Uterus (tissue), 4 donors: ENCODE results near the gene CTPS2. TPM values are rescaled to one million over a fixed set of nuclear protein-coding genes. Genes with fewer than 3 reads are reported as not detected.

Experiments
- DNase-seq, 2 donors: peaks; one replicate each; pipeline ENCODE4 v3.0.0-alpha.2; 2019 to 2020
- H3K27ac ChIP-seq, 2 donors: fragments of 200-600 bp; sonication (generic); 1 replicate in 1 of 2; 2 replicates in 1 of 2; pipeline ENCODE4 v1.5.1; 2016 to 2018
- H3K27me3 ChIP-seq, 2 donors: fragments of 200-600 bp; sonication (generic); one replicate each; pipeline ENCODE4 v1.5.1; 2018 to 2019; ENCODE audit warnings: control low read depth in 1 of 2
- H3K36me3 ChIP-seq, 2 donors: fragments of 200-600 bp; sonication (generic); one replicate each; pipeline ENCODE4 v1.5.1; 2019; ENCODE audit warnings: control low read depth in 1 of 2
- H3K4me1 ChIP-seq, 2 donors: fragments of 200-600 bp; sonication (generic); one replicate each; pipeline ENCODE4 v1.5.1; 2018 to 2019; ENCODE audit warnings: control low read depth in 1 of 2
- H3K4me3 ChIP-seq, 2 donors: fragments of 200-600 bp; sonication (generic); 1 replicate in 1 of 2; 2 replicates in 1 of 2; pipeline ENCODE4 v1.5.1; 2018 to 2019; ENCODE audit warnings: mild to moderate bottlenecking in 1 of 2
- H3K9me3 ChIP-seq, 2 donors: fragments of 200-600 bp; sonication (generic); one replicate each; pipeline ENCODE4 v1.5.1; 2019; ENCODE audit warnings: control low read depth in 1 of 2
- CTCF ChIP-seq, 4 experiments: fragments of 200-600 bp in 2 of 4; fragments of 450-650 bp in 2 of 4; sonication (generic) in 2 of 4; IDR thresholded peaks; one replicate each; pipeline ENCODE4 v1.5.1; 2016 to 2019; ENCODE audit warnings: antibody characterized with exemption in 4 of 4, mild to moderate bottlenecking in 2 of 4, moderate library complexity in 1 of 4
- POLR2A ChIP-seq, 2 donors: fragments of 450-650 bp; IDR thresholded peaks; one replicate each; pipeline ENCODE4 v1.6.1; 2016; ENCODE audit warnings: antibody characterized with exemption in 2 of 2, mild to moderate bottlenecking in 1 of 2, moderate library complexity in 1 of 2
- intact Hi-C: fragments of 100-400 bp; cut with DNase I; formaldehyde crosslinking; loops from one replicate; pipeline ENCODE4 v1.15.1; 2023; ENCODE audit warnings: low total_unique reads
- total RNA-seq, 4 donors: library from RNA; depleted of rRNA in 3 of 4; stranded (reverse); fragments of >200 nt in 3 of 4; gene quantifications; one replicate each; pipeline versions ENCODE4 v1.1.0 to v1.2.4, GENCODE V29; 2014 to 2023
- donor health status: DM: yes; HTN: yes; CAD: no.

Gene CTPS2
- total RNA-seq, 4 donors from 2014 or later, result 7.1 to 48.9 (median 14.8) TPM

DNA sequence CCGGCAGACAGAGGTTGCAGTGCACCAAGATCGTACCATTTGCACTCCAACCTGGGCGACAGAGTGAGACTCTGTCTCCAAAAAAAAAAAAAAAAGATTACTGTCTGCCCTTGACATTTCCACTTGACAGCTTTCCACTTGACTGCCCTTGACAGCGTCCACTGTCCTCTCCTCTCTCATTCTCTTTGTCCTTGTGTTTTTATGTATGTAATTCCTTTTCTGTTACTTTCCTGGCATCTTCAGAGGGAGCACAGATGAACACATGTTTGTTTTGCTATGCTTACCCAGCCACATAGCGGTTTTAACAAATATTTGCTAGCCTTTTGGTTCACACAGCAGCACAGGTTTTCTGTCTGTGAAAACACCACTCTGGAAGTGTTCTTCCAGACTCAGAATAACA is 33.2 kb upstream of the CTPS2 start:
- TF ChIP-seq CTCF (IDR thresholded peaks at IDR 0.05), result no peak
- TF ChIP-seq POLR2A (IDR thresholded peaks at IDR 0.05), result no peak
- H3K36me3 ChIP-seq, result no peaks in the 10 kb centered on the region
- H3K27me3 ChIP-seq, result no peaks in the 10 kb centered on the region

DNA sequence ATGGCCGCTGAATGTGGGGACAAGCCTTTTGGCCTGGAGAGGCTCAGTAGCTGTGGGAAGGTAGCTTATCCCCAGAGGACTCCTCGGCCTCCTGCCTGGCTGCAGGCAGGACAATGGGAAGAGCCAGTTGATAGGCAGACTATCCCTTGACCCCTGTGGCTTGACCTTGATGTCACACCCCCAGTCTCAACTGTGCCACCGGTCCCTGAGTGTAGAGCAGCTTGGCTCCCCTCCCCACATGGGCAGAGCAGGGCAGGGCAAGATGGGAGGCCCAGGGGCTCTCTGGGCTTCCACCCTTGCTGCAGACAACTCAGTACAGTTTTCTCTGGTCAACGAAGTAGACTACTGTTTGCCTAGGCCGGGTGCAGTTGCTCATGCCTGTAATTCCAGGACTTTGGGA is 32.6 kb upstream of the CTPS2 start:
- Histone ChIP-seq H3K27me3 (no peaks in the 10 kb centered on the region), H3K4me1 (no peaks in the 10 kb centered on the region), H3K36me3 (no peaks in the 10 kb centered on the region), H3K9me3 (no peaks in the 10 kb centered on the region), H3K27ac (no peak overlapping the region), H3K4me3 (no peak overlapping the region)
- no peak for TF ChIP-seq CTCF (IDR thresholded peaks at IDR 0.05)
- no peak for TF ChIP-seq POLR2A (IDR thresholded peaks at IDR 0.05)
- no peak for DNase-seq
- intact Hi-C loops, result no loop called here

More for the DNA sequence above, 33.2 kb upstream of the CTPS2 start:
- no peak for DNase-seq
- H3K4me1 ChIP-seq, result no peaks in the 10 kb centered on the region
- H3K4me3 ChIP-seq, result no peak overlapping the region
- H3K27ac ChIP-seq, result no peak overlapping the region
- no peaks in the 10 kb centered on the region for H3K9me3 ChIP-seq
- intact Hi-C loops, result no loop called here

GRCh38 chrX:16743604-16744325 is 31.3 kb upstream of the CTPS2 start:
- H3K9me3 ChIP-seq, result no peaks in the 10 kb centered on the region
- no peak overlapping the region for H3K4me3 ChIP-seq
- no peak for DNase-seq
- H3K27me3 ChIP-seq, result no peaks in the 10 kb centered on the region
- TF ChIP-seq CTCF (IDR thresholded peaks at IDR 0.05), result no peak
- no peak for TF ChIP-seq POLR2A (IDR thresholded peaks at IDR 0.05)
- H3K4me1 ChIP-seq, result no peaks in the 10 kb centered on the region
- intact Hi-C loops, result no loop called here
- H3K36me3 ChIP-seq, result no peaks in the 10 kb centered on the region
- no peak overlapping the region for H3K27ac ChIP-seq

DNA sequence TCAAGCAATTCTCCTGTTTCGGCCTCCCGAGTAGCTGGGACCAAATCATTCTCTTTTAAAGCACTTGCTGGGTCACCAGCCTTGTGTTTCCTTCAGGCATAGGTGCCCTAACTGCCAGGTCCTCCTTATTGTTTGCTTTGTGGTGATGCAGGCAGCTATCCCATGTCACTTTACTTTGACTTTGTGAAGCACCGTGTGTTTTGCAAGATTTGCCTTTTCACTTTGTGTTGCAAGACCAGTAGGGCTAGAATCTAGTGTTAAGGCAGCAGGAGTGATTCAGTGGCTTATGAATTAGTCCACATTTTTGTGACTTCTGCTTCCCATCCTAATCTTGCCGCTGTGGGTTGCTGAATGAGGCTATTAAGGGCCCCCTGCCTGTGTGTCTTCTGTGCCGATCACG is 27.1 kb upstream of the CTPS2 start:
- Histone ChIP-seq H3K4me1 (no peaks in the 10 kb centered on the region), H3K4me3 (no peak overlapping the region), H3K27ac (no peak overlapping the region), H3K27me3 (no peaks in the 10 kb centered on the region), H3K9me3 (no peaks in the 10 kb centered on the region), H3K36me3 (no peaks in the 10 kb centered on the region)
- DNase-seq, result no peak
- intact Hi-C loops, result no loop called here
- TF ChIP-seq CTCF (IDR thresholded peaks at IDR 0.05), result no peak
- no peak for TF ChIP-seq POLR2A (IDR thresholded peaks at IDR 0.05)

GRCh38 chrX:16737024-16737423 is 24.6 kb upstream of the CTPS2 start:
- H3K27me3 ChIP-seq, result no peaks in the 10 kb centered on the region
- DNase-seq, result no peak
- no peak overlapping the region for H3K4me3 ChIP-seq
- no peaks in the 10 kb centered on the region for H3K36me3 ChIP-seq
- no peaks in the 10 kb centered on the region for H3K9me3 ChIP-seq
- no peaks in the 10 kb centered on the region for H3K4me1 ChIP-seq
- H3K27ac ChIP-seq, result no peak overlapping the region
- intact Hi-C loops, result no loop called here
- TF ChIP-seq POLR2A (IDR thresholded peaks at IDR 0.05), result no peak
- TF ChIP-seq CTCF (IDR thresholded peaks at IDR 0.05), result no peak
